Measurements from ENCODE around the gene MEFV.

The MEFV gene

DNA sequence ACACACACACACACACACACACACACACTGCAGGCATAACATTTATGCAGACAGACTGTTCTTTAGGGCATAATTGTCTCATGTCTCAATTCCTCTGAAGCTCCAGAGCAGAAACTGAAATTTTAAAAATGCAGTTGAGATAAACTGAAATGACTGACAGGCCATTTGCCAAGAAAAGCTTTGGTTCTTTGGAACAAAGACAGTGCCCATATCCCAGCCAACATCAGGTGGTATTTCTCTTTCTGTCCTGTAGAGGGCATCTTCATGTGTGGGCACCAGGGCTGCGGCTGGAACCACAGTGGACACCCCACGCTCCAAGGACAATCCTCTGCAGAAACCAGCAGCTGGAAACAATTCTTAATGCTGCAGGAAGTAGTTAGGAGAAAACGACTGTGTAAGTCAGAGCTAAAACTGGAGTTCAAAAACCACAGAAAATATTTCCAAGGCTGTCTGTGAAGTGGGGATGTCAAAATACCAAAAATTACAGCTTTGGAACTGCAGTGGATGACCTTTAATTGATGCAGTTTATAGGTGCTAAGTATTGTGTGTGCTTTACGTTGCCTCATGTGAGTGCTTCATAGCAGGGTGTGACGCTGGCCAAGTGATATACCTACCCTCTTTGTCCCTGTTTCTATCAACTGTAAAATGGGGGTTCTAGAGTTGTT is 10.6 kb upstream of the MEFV start:
- peak in 3 of 4 experiments; percentile 31 to 34 (median 33) for DNase-seq

DNA sequence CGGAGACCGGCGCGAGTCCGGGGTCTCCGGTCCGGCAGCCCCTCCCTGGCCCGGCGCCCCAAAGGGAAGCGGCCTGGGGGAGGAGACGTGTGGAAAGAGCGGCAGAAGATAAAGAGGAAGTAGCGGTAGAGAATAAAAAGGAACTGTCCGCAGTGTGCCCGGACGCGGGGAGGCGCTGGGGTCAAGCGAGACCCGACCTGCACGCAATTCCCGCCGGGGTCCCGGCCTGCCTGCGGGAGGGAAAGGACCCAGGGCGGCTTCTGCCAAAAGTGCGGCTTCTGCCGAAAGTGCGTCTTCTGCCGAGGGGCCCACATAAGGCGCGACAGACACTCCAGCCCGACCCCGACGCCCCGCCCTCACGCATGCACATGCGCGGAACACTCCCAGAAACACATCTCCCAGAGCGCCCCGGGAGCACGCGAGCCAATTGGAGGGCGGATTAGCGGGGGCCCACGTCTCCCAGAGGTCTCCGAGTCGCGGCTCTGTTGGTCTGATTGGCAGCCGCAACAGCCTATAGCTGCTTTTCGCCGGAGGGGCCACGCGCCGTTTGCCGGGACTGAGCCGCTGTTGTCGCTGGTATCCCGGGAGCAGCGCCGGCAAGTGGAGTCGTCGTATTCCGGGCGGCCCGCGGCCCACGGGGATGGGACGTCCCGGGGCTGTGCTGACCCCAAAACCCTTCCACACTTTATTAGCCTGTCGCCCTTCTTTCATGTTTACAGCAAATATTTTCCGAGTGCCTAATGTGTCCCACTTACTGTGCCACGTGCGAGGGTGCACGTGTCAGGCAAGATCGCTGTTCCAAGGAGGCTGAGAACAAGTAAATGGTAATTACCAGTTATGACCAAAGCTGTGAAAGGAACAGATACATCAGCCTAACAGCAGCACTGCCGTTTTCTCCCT is 8.0 kb upstream of the MEFV start:
- peak; percentile 97 to 98 (median 98) for DNase-seq

GRCh38 chr16:3262517-3262916 is 6.1 kb upstream of the MEFV start:
- no peak for DNase-seq

DNA sequence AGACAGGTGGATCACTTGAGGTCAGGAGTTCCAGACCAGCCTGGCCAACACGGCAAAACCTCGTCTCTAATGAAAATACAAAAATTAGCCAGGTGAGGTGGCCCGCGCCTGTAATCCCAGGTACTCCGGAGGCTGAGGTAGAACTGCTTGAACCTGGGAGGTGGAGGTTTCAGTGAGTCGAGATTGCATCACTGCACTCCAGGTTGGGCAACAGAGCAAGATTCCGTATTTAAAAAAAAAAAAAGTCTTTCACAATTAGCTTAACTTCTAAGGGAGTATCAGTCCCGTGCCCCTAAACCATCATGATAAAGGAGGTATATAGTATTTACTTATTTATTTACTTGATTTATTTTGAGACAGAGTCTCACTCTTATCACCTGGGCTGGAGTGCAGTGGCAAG is 3.4 kb upstream of the MEFV start:
- peak in 3 of 4 experiments; percentile 44 to 49 (median 49) for DNase-seq

- peak in 1 of 4 experiments; percentile 14 for DNase-seq
Measured at GRCh38 chr16:3256866-3257465, 533 bp upstream of the MEFV start.

- DNase-seq = no peak
Measured at GRCh38 chr16:3254309-3254708, 2.1 kb downstream of the MEFV start.

DNA sequence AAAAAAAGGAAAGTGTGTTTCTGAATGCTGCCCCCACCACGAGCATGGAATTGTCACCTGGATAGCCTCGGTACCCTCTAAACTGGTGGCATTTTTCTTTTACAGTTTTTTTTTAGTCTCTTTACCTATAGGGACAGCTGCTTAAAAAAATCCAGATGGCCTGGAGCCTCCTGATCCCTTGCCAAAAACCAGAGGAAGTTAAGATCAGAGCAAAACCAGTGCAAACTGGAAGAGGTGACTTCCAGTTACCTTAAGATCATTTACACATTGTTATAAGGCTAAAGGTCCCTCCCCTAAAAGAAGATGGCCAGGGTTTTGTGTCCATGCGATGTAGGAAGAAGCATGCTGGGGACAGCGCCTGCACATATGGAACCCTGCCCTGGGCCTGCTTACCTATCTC is 3.5 kb downstream of the MEFV start:
- DNase-seq = no peak

GRCh38 chr16:3249451-3249850 is 7.0 kb downstream of the MEFV start:
- DNase-seq = no peak

DNA sequence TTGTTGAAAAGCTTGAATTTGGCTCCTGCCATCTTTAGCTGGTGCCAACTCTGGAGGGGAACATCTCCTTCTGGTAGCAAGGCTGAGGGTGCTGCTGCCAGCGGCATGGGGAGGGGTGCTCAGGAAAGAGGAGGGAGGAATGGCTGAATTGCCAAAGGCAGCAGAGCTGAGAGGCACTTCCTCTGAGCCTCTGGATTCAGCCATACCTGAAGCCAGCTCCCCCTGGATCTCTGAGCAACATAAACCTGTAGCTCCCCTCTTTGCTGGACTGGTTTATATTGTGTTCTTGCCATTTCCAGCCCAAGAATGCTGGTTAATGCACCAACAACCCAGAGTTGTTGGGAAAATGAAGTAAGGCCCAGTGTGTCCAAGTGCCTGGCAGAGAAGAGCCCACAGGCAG is 7.4 kb downstream of the MEFV start:
- DNase-seq = no peak

DNA sequence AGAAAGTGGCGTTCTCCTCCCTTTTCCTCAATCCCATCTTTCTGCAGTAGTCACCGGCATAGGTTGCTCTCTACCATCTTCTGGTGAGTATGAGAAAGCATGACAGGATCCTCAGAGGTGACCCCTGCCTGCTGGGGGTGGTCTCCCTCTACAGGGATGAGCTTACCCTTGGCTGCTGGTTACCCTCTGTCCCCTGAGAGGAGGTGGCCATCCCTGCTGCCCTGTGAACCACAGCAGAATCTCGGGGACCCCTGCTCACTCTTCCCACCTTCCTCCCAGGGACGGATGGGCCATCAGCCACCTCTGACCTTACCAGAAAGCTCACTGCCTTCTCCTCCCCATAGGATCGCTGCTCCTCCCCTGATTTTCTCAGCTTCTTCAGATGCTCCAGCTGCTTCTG is 7.8 kb downstream of the MEFV start:
- no peak for DNase-seq

- peak in 2 of 4 experiments; percentile 29 to 36 for DNase-seq
Measured at GRCh38 chr16:3246876-3247275, 9.6 kb downstream of the MEFV start.

- DNase-seq = no peak
Measured at GRCh38 chr16:3246002-3246401, 10.4 kb downstream of the MEFV start.

DNA sequence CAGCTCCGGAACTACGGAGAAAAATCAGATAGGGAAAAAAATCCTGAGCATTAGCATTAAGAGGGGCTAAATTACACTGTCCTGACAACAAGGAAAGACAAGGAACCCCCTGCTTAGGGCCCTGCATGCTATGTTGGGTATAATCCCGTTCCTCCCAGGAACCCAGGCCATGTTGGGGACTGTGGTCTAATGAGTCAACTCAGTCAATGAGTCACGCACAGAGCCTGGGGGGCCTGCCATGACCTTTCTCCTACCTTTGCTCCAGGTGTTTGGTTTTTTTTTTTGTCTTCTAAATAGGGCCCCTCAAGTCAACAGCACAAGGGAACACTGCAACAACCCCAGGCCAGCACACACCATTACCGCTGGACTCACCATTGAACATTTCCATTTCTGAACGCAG is 12.6 kb downstream of the MEFV start:
- DNase-seq = no peak

DNA sequence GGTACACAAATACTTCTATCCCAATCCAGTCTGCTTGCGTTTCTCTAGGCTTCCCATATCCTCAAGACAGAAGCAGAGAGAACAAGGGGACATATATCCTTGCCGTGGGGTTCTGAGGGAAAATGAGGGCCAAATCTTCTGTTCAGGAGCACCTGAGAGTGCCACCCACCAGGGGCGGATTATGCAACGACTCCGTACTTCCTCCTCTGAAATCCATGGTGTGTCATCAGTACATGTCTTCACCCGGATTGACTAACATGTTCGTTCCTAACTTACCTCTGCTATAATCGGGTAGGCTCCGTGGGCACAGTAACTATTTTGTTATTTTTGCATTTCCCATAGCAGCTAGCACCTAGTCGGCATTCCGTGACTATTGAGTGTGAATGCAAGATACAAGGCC is 13.7 kb downstream of the MEFV start:
- peak; percentile 71 to 86 (median 74) for DNase-seq

DNA sequence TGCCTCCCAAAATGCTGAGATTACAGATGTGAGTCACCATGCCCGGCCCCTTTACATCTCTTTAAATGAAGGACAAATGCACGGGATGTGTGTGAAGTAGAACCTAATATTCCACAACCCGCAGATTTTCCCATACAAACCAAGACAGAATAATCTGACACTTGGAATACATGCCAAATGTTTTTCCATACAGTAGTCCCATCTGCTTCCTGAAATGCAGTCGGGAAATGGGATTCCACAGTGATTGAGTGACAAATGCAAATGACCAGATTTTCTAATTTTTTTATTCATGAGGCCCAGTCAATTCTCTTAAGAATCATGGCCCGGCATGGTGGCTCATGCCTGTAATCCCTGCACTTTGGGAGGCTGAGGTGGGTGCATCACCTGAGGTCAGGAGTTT is 14.7 kb downstream of the MEFV start:
- DNase-seq = no peak

- peak; percentile 29 to 81 (median 66) for DNase-seq
Measured at GRCh38 chr16:3235856-3236669, 20.4 kb downstream of the MEFV start.

DNA sequence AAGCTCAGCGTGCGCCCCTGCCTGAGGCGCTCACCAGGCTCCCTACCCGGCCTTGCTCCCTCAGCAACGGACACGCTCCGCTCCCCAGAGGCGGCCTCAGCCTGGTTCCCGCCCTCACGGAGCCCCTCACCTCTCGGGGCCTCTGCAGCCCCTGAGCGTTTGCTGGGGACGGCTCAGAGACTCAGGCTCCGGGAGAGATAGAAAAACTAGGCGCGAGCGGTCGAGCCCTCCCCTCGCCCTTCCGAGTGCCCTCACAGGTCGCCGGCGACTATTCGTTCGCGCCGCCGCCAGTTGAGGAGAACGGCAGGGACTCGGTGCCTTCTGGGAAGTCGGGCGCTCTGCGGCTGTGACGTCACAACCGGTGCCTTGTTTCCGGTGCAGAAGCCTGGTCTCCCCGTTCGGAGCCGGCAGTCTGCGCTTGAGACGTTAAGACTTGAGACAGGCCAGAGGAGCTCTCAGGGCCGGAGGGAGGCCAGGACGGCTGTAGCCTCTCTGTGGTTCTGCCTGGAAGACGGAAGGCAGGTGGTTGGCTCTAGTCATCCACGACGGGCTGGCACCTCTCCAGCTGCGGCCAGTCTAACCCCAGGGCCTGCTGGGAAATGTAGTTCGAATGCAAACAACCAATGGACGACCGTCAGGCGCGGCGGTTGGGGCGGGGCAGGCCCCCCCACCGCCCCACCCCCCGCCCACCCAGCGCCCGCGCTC is 21.4 kb downstream of the MEFV start, which contains the start of gene ZNF200:
ZNF200 (minus strand) TSS at position 302 of the 705 bp plus-strand sequence. CDS start 1,403 bp downstream, outside the sequence.
- peak; percentile 95 to 98 (median 98) for DNase-seq

DNA sequence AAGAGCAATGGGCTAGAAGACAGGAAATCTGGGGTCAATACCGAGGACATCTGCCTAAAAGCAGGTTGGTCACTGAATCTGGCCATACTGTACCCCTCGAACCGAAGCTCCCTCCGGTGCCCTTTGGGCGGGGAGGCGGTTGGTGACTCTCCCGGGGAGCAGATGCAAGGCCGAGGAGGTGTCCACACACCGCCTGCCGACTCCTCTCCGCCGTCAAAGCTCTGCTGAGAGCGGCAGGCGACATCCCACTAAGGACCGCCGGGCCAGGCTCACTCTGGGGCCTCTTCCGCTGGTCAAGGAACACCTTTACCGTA is 21.9 kb downstream of the MEFV start:
- DNase-seq = no peak

GRCh38 chr16:3223913-3224515 is 32.4 kb downstream of the MEFV start:
- DNase-seq = no peak

GRCh38 chr16:3220839-3221238 is 35.6 kb downstream of the MEFV start:
- no peak for DNase-seq

DNA sequence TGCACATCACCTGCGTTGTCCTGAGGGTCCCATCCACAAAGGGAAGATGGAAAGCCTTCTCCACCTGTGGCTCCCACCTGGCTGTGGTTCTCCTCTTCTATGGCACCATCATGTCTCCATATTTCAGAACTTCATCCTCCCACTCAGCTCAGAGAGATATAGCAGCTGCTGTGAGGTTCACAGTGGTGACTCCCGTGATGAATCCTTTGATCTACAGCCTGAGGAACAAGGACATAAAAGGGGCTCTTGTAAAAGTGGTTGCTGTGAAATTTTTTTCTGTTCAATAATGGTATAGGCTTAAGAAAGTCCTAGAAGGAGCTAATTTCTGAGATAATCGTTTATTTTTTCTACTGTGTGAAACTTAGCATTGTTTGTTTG is 40.2 kb downstream of the MEFV start:
- DNase-seq = no peak

All from suppressor macrophage (primary cell).